ENCODE measurements around the gene KRT17.

KRT17 gene

DNA sequence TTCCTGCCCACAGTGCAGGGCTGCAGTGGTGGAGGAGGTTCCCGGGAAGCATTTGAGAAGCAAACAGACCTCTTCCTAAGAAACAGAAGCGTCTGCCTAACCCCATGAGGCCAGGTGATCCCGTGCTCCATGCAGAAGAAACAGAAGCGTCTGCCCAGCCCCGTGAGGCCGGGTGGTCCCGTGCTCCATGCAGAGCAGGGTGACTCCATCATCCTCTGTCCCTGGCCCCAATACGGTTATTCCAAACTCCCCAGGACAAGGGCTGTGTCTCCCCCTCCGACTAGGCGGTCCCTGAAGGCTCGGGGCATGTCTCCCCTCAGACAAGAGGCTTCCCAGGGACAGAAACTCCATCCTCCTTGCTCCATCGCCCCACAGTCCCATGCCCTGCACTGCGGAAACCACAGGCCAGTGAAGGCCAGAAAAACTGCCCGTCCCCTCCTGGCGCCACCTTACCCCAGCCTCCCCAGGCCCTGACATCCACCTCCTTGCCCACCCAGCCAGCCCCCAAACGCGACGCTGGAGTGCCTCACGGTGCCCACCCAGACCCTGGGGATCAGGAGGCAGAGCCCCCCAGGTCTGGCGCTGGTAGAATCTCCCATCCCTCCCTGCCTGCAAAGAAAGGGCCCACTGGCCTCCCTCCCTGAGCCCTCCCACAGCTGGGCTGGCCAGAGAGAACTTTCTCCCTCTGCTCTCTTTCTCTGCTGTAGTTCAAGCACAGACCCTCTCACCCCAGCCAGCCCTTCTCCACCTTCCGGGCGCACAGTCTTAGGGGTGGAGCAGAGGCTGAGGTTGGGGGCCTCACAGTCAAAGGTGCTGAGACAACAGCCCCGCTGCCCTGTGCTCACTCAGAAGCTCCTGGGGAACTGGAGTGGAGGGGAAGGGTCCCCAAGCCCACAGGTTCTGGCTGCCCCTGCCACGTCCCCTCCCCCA lies 30.6 kb upstream of the KRT17 start:
- H4K12ac ChIP-seq (ENCODE audit: low read depth, low read length): no peak overlapping the region
- H2AK5ac ChIP-seq (ENCODE audit: low read length): peak overlapping the region; percentile 59
- peak overlapping the region; percentile 45 for H4K91ac ChIP-seq (ENCODE audit: low read depth, low read length)
- WGBS (ENCODE audit: extremely low coverage, insufficient coverage, insufficient read length): no CpG with 5 or more reads among the region's 24 CpGs
- no peak overlapping the region for H3K23ac ChIP-seq (ENCODE audit: low read length)
- H4K8ac ChIP-seq (ENCODE audit: low read depth, low read length): peak overlapping the region; percentile 13
- no peaks in the 10 kb centered on the region for H3K36me3 ChIP-seq (ENCODE audit: control insufficient read depth in 1 of 2, insufficient read depth in 2 of 2, low read length in 2 of 2)
- no peak overlapping the region for H3K27ac ChIP-seq (ENCODE audit: low read depth, low read length)
- H3K9ac ChIP-seq (ENCODE audit: low read length): no peak overlapping the region
- H2AFZ ChIP-seq (ENCODE audit: insufficient read depth, low read length, poor library complexity): no peak overlapping the region
- no peaks in the 10 kb centered on the region for H3K79me2 ChIP-seq (ENCODE audit: control insufficient read depth, insufficient read depth, low read length, poor library complexity)
- no peak overlapping the region for H2BK5ac ChIP-seq (ENCODE audit: low read depth, low read length, poor library complexity)
- peaks cover 8% of the 10 kb centered on the region for H3K79me1 ChIP-seq (ENCODE audit: low read length)
- DNase-seq: no peak
- H3K18ac ChIP-seq (ENCODE audit: low read length): peak overlapping the region; percentile 42
- H3K4ac ChIP-seq (ENCODE audit: low read depth, low read length): no peak overlapping the region
- no peak overlapping the region for H3K4me3 ChIP-seq (ENCODE audit: low read depth, low read length)
- peak overlapping the region; percentile 36 for H3K14ac ChIP-seq (ENCODE audit: low read length)
- peaks cover 10 to 13% of the 10 kb centered on the region in 2 experiments for H3K4me1 ChIP-seq (ENCODE audit: control insufficient read depth in 1 of 2, insufficient read depth in 2 of 2, low read length in 2 of 2)
- peak overlapping the region; percentile 12 for H2BK12ac ChIP-seq (ENCODE audit: low read length)
- H3K4me2 ChIP-seq (ENCODE audit: low read length): no peak overlapping the region
- H3K9me3 ChIP-seq (ENCODE audit: insufficient read depth, low read depth, low read length): peaks cover 4% of the 10 kb centered on the region
- peak overlapping the region; percentile 9 for H2BK120ac ChIP-seq (ENCODE audit: insufficient read depth, low read length, poor library complexity)
- H3K27me3 ChIP-seq (ENCODE audit: insufficient read depth, low read length): no peaks in the 10 kb centered on the region

DNA sequence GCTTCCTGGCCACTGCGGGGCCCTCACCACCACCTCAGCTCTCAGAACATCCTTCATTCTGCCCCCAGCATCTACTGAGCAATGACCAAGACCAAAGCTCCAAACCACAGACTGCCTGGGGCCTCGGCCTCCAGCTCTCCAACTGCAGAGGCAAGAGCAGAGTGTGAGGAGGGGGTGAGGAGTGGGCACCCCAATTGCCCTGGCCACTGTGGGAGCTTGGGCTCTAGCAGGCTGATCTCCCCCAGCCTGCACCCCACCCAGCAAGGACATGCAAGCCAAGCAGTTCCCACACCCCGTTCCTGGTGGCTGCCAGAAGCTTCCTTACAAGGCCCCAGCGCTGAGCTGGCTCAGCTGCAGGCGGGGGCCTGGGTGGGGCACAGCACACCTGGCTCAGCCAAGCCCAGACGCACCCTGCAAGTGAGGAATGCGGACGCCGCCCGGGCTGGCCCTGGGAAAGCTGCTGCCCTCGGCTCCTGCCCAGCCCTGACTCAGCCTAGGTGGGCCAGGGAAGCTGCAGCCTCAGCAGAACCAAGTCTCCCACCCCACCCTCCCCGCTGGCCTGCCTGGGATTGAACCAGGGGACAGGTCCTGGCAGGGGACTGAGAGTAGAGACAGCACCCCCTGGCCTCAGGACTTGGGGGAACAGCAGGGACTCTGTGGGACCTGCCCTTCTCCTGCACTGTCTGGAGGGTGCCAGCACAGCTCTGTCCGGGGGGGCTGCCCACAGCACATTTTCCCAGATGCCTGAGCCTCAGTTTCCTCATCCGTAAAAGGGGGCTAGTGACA lies 29.7 kb upstream of the KRT17 start:
- WGBS (ENCODE audit: extremely low coverage, insufficient coverage, insufficient read length): no CpG with 5 or more reads among the region's 14 CpGs
- H2AFZ ChIP-seq (ENCODE audit: insufficient read depth, low read length, poor library complexity): no peak overlapping the region
- H3K79me2 ChIP-seq (ENCODE audit: control insufficient read depth, insufficient read depth, low read length, poor library complexity): no peaks in the 10 kb centered on the region
- H3K79me1 ChIP-seq (ENCODE audit: low read length): peaks cover 8% of the 10 kb centered on the region
- no peak overlapping the region for H2BK12ac ChIP-seq (ENCODE audit: low read length)
- peak overlapping the region; percentile 9 for H4K91ac ChIP-seq (ENCODE audit: low read depth, low read length)
- H3K4me1 ChIP-seq (ENCODE audit: control insufficient read depth in 1 of 2, insufficient read depth in 2 of 2, low read length in 2 of 2): peaks cover 10 to 13% of the 10 kb centered on the region in 2 experiments
- H2BK5ac ChIP-seq (ENCODE audit: low read depth, low read length, poor library complexity): no peak overlapping the region
- H3K9ac ChIP-seq (ENCODE audit: low read length): no peak overlapping the region
- DNase-seq: peak; percentile 67 to 71
- no peak overlapping the region for H2AK5ac ChIP-seq (ENCODE audit: low read length)
- no peak overlapping the region for H3K14ac ChIP-seq (ENCODE audit: low read length)
- no peak overlapping the region for H3K27ac ChIP-seq (ENCODE audit: low read depth, low read length)
- H3K4me3 ChIP-seq (ENCODE audit: low read depth, low read length): no peak overlapping the region
- no peak overlapping the region for H3K18ac ChIP-seq (ENCODE audit: low read length)
- H3K27me3 ChIP-seq (ENCODE audit: insufficient read depth, low read length): no peaks in the 10 kb centered on the region
- no peak overlapping the region for H4K8ac ChIP-seq (ENCODE audit: low read depth, low read length)
- H3K4ac ChIP-seq (ENCODE audit: low read depth, low read length): no peak overlapping the region
- H2BK120ac ChIP-seq (ENCODE audit: insufficient read depth, low read length, poor library complexity): no peak overlapping the region
- H4K12ac ChIP-seq (ENCODE audit: low read depth, low read length): no peak overlapping the region
- peaks cover 4% of the 10 kb centered on the region for H3K9me3 ChIP-seq (ENCODE audit: insufficient read depth, low read depth, low read length)
- no peak overlapping the region for H3K23ac ChIP-seq (ENCODE audit: low read length)
- H3K4me2 ChIP-seq (ENCODE audit: low read length): no peak overlapping the region
- H3K36me3 ChIP-seq (ENCODE audit: control insufficient read depth in 1 of 2, insufficient read depth in 2 of 2, low read length in 2 of 2): no peaks in the 10 kb centered on the region

DNA sequence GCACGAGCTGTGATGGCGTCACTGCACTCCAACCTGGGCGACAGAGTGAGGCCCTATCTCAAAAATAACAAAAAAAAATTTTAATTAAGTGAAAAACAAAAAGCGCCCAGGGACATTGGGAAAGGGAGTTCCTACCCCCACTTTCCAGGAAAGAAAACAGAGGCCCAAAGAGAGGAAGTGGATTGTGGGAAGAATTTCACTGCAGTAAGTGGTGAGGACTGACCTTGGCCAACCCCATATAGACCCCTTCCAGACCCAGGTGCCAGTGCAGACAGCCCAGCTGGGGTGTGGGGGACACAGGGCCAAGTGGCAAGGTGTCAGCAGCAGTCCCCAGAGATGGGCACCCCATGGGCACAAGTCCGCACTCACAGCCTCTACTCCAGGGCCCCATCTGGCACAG lies 29.0 kb upstream of the KRT17 start:
- no peak overlapping the region for H3K9ac ChIP-seq (ENCODE audit: low read length)
- peaks cover 4% of the 10 kb centered on the region for H3K9me3 ChIP-seq (ENCODE audit: insufficient read depth, low read depth, low read length)
- no peak overlapping the region for H2AFZ ChIP-seq (ENCODE audit: insufficient read depth, low read length, poor library complexity)
- no peaks in the 10 kb centered on the region for H3K27me3 ChIP-seq (ENCODE audit: insufficient read depth, low read length)
- no peaks in the 10 kb centered on the region for H3K36me3 ChIP-seq (ENCODE audit: control insufficient read depth in 1 of 2, insufficient read depth in 2 of 2, low read length in 2 of 2)
- H4K8ac ChIP-seq (ENCODE audit: low read depth, low read length): no peak overlapping the region
- no peak overlapping the region for H3K4me3 ChIP-seq (ENCODE audit: low read depth, low read length)
- H2AK5ac ChIP-seq (ENCODE audit: low read length): no peak overlapping the region
- peaks cover 1% of the 10 kb centered on the region for H3K79me2 ChIP-seq (ENCODE audit: control insufficient read depth, insufficient read depth, low read length, poor library complexity)
- no peak overlapping the region for H2BK5ac ChIP-seq (ENCODE audit: low read depth, low read length, poor library complexity)
- H2BK120ac ChIP-seq (ENCODE audit: insufficient read depth, low read length, poor library complexity): no peak overlapping the region
- H3K4me1 ChIP-seq (ENCODE audit: control insufficient read depth in 1 of 2, insufficient read depth in 2 of 2, low read length in 2 of 2): peaks cover 12 to 14% of the 10 kb centered on the region in 2 experiments
- no peak for DNase-seq
- peaks cover 10% of the 10 kb centered on the region for H3K79me1 ChIP-seq (ENCODE audit: low read length)
- no peak overlapping the region for H3K4me2 ChIP-seq (ENCODE audit: low read length)
- H3K4ac ChIP-seq (ENCODE audit: low read depth, low read length): no peak overlapping the region
- no peak overlapping the region for H4K12ac ChIP-seq (ENCODE audit: low read depth, low read length)
- H3K14ac ChIP-seq (ENCODE audit: low read length): no peak overlapping the region
- H4K91ac ChIP-seq (ENCODE audit: low read depth, low read length): no peak overlapping the region
- no peak overlapping the region for H2BK12ac ChIP-seq (ENCODE audit: low read length)
- no peak overlapping the region for H3K18ac ChIP-seq (ENCODE audit: low read length)
- no peak overlapping the region for H3K27ac ChIP-seq (ENCODE audit: low read depth, low read length)
- no CpG with 5 or more reads among the region's 5 CpGs for WGBS (ENCODE audit: extremely low coverage, insufficient coverage, insufficient read length)
- H3K23ac ChIP-seq (ENCODE audit: low read length): no peak overlapping the region

DNA sequence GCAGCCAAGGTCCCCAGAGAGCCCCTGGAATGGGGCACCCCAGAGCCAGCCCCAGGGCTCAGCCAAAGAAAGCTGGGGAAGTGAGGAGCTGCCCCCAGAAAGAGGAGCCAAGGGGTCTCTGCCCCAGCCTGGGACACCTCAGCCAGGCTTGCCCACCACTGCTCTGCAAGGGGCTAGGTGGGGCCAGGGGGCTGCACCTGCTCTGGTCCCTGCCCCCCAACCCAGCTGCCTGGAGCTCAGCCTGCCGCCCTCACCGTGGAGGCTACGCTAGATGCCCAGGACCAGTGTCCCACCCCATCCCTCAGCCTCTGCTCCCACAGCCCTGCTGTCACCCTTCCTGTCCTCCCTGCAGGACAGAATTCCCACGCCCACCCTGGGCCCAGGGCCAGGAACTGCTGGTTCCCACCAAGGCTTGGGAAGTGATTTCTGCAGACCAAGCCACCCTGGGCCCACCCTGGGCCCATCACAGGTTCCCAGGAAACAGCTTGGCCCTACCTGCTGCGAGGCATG lies 28.1 kb upstream of the KRT17 start:
- Histone ChIP-seq H3K4me3 (ENCODE audit: low read depth, low read length) (no peak overlapping the region), H3K4me2 (ENCODE audit: low read length) (no peak overlapping the region), H3K23ac (ENCODE audit: low read length) (no peak overlapping the region), H3K36me3 (ENCODE audit: control insufficient read depth in 1 of 2, insufficient read depth in 2 of 2, low read length in 2 of 2) (no peaks in the 10 kb centered on the region), H2AFZ (ENCODE audit: insufficient read depth, low read length, poor library complexity) (no peak overlapping the region), H3K4me1 (ENCODE audit: control insufficient read depth in 1 of 2, insufficient read depth in 2 of 2, low read length in 2 of 2) (peaks cover 17 to 21% of the 10 kb centered on the region in 2 experiments), H3K27ac (ENCODE audit: low read depth, low read length) (no peak overlapping the region), H3K4ac (ENCODE audit: low read depth, low read length) (no peak overlapping the region), H3K9me3 (ENCODE audit: insufficient read depth, low read depth, low read length) (peaks cover 4% of the 10 kb centered on the region), H4K12ac (ENCODE audit: low read depth, low read length) (no peak overlapping the region), H3K27me3 (ENCODE audit: insufficient read depth, low read length) (no peaks in the 10 kb centered on the region), H2BK5ac (ENCODE audit: low read depth, low read length, poor library complexity) (no peak overlapping the region), H3K18ac (ENCODE audit: low read length) (no peak overlapping the region), H3K79me1 (ENCODE audit: low read length) (peaks cover 14% of the 10 kb centered on the region), H4K91ac (ENCODE audit: low read depth, low read length) (no peak overlapping the region), H2AK5ac (ENCODE audit: low read length) (no peak overlapping the region), H2BK12ac (ENCODE audit: low read length) (no peak overlapping the region), H3K14ac (ENCODE audit: low read length) (no peak overlapping the region), H3K79me2 (ENCODE audit: control insufficient read depth, insufficient read depth, low read length, poor library complexity) (peaks cover 3% of the 10 kb centered on the region), H4K8ac (ENCODE audit: low read depth, low read length) (no peak overlapping the region), H3K9ac (ENCODE audit: low read length) (no peak overlapping the region), H2BK120ac (ENCODE audit: insufficient read depth, low read length, poor library complexity) (no peak overlapping the region)
- no peak for DNase-seq
- no CpG with 5 or more reads among the region's 5 CpGs for WGBS (ENCODE audit: extremely low coverage, insufficient coverage, insufficient read length)
